K562 (cell line): ENCODE data around the gene DUSP19. TPM values are rescaled to one million over a fixed set of nuclear protein-coding genes. Genes with fewer than 3 reads are reported as not detected.

Experiments used
- CHCHD3 ChIP-seq: fragments of 250-450 bp; sonication (Bioruptor Pico); IDR thresholded peaks from 2 replicates; pipeline ENCODE4 v2.1.2; 2022; ENCODE audit warnings: mild to moderate bottlenecking
- FOXK1 ChIP-seq: sonication (generic); formaldehyde crosslinking; IDR thresholded peaks from 2 replicates; pipeline ENCODE4 v1.8.0; 2022; ENCODE audit warnings: missing genetic modification reagents, mild to moderate bottlenecking, borderline replicate concordance
- GABPB1 ChIP-seq: sonication (generic); formaldehyde crosslinking; IDR thresholded peaks from 2 replicates; pipeline ENCODE4 v1.8.0; 2022; ENCODE audit warnings: mild to moderate bottlenecking, missing genetic modification reagents
- NFRKB ChIP-seq: fragments of 450-650 bp; IDR thresholded peaks from 2 replicates; pipeline ENCODE4 v1.6.1; 2016; ENCODE audit warnings: low read depth
- POLR2AphosphoS5 ChIP-seq: IDR thresholded peaks from 2 replicates; pipeline ENCODE4 v1.6.1; 2011; ENCODE audit warnings: mild to moderate bottlenecking, low read depth, low read length, moderate library complexity; ENCODE audit not compliant: control insufficient read depth, insufficient read depth
- PPARD ChIP-seq: fragments of 250-450 bp; sonication (Bioruptor Pico); IDR thresholded peaks from 2 replicates; pipeline ENCODE4 v1.8.0; 2022; ENCODE audit warnings: inconsistent platforms, mild to moderate bottlenecking, moderate library complexity
- PTRF ChIP-seq: fragments of 450-650 bp; IDR thresholded peaks from 2 replicates; pipeline ENCODE4 v1.6.1; 2016; ENCODE audit warnings: mild to moderate bottlenecking, missing genetic modification characterization, missing compliant biosample characterization
- RBM15 ChIP-seq: fragments of 200-400 bp; formaldehyde crosslinking; IDR thresholded peaks from 2 replicates; pipeline ENCODE4 v1.6.1; 2018; ENCODE audit warnings: mild to moderate bottlenecking, low read length, moderate library complexity; ENCODE audit not compliant: insufficient read depth
- RFX1 ChIP-seq: fragments of 450-650 bp; IDR thresholded peaks from 2 replicates; pipeline ENCODE4 v1.6.1; 2016; ENCODE audit warnings: mild to moderate bottlenecking, moderate library complexity
- SLC30A9 ChIP-seq: fragments of 250-450 bp; sonication (Bioruptor Pico); IDR thresholded peaks from 2 replicates; pipeline ENCODE4 v1.8.0; 2022; ENCODE audit warnings: mild to moderate bottlenecking, moderate library complexity
- SMAD4 ChIP-seq: fragments of 250-450 bp; sonication (Bioruptor Pico); conservative IDR thresholded peaks from 2 replicates; pipeline ENCODE4 v1.8.0; 2021; ENCODE audit warnings: inconsistent platforms, mild to moderate bottlenecking, moderate library complexity
- SUPT5H ChIP-seq: fragments of 450-650 bp; IDR thresholded peaks from 2 replicates; pipeline ENCODE4 v1.6.1; 2016
- TRIM28 ChIP-seq: fragments of 450-650 bp; IDR thresholded peaks from 2 replicates; pipeline ENCODE4 v1.6.1; 2017
- ZBTB17 ChIP-seq: fragments of 450-650 bp; formaldehyde crosslinking; IDR thresholded peaks from 2 replicates; pipeline ENCODE4 v1.4.0; 2020; ENCODE audit warnings: mild to moderate bottlenecking
- ZBTB8A ChIP-seq: fragments of 450-650 bp; IDR thresholded peaks from 2 replicates; pipeline ENCODE4 v1.6.1; 2018; ENCODE audit warnings: mild to moderate bottlenecking, moderate library complexity; ENCODE audit not compliant: partially characterized antibody
- ZNF140 ChIP-seq: fragments of 250-450 bp; sonication (Bioruptor Pico); IDR thresholded peaks from 2 replicates; pipeline ENCODE4 v1.8.0; 2021; ENCODE audit warnings: moderate library complexity, mild to moderate bottlenecking, inconsistent platforms
- ZNF444 ChIP-seq: fragments of 250-450 bp; sonication (Bioruptor Pico); IDR thresholded peaks from 2 replicates; pipeline ENCODE4 v1.4.0; 2020; ENCODE audit warnings: mild to moderate bottlenecking, moderate library complexity
- ZNF644 ChIP-seq: fragments of 200-800 bp; sonication (Bioruptor generic); IDR thresholded peaks from 2 replicates; pipeline ENCODE4 v1.6.1; 2016; ENCODE audit warnings: low read depth, missing genetic modification characterization, missing compliant biosample characterization
- polyA plus RNA-seq, 8 experiments: library from polyadenylated mRNA; depleted of rRNA in 4 of 8; stranded (reverse) in 5 of 8; unstranded in 3 of 8; fragments of >200 nt; fragmentation: Nextera tagmentation in 2 of 8; fragmentation: Illumina TruSeq in 1 of 8; extraction: Ambion mirVana in 2 of 8; extraction: Trizol in 1 of 8; gene quantifications; 2 replicates each; pipeline versions ENCODE4 v1.2.1 to v1.2.3, GENCODE V29; 2011 to 2014; ENCODE audit warnings: inconsistent platforms in 1 of 8, missing spikeins in 1 of 8
- total RNA-seq, 7 experiments: library from RNA; depleted of rRNA in 6 of 7; stranded (reverse); fragments of >200 nt in 6 of 7; fragmentation: Illumina TruSeq in 2 of 7; extraction: Trizol in 2 of 7; gene quantifications; 2 replicates each; pipeline versions ENCODE4 v1.2.1 to v1.2.3, GENCODE V29; 2011 to 2021; ENCODE audit warnings: low replicate concordance in 1 of 7
- TF ChIP-seq, protein P1 (sequence below): fragments of 200-800 bp; sonication (Bioruptor generic); IDR thresholded peaks from 2 replicates; pipeline ENCODE4 v1.6.1; 2017; ENCODE audit warnings: missing genetic modification characterization, missing compliant biosample characterization
- TF ChIP-seq, protein P2 (sequence below): fragments of 450-650 bp; IDR thresholded peaks from 2 replicates; pipeline ENCODE4 v1.6.1; 2014; ENCODE audit warnings: low read depth, mild to moderate bottlenecking, moderate library complexity, borderline replicate concordance
- TF ChIP-seq, protein P3 (sequence below): fragments of 250-450 bp; sonication (Bioruptor Pico); IDR thresholded peaks from 2 replicates; pipeline ENCODE4 v1.8.0; 2021; ENCODE audit warnings: mild to moderate bottlenecking, moderate library complexity
- TF ChIP-seq, protein P4 (sequence below): fragments of 450-650 bp; IDR thresholded peaks from 2 replicates; pipeline ENCODE4 v1.6.1; 2017; ENCODE audit warnings: antibody characterized with exemption

The DUSP19 gene
- total and polyA plus RNA-seq, 9 of the 15 experiments (the other 6 are each of a cell fraction or from before 2014, with no cell fraction given), result 1.6 to 6.3 (median 3.1) TPM

DNA sequence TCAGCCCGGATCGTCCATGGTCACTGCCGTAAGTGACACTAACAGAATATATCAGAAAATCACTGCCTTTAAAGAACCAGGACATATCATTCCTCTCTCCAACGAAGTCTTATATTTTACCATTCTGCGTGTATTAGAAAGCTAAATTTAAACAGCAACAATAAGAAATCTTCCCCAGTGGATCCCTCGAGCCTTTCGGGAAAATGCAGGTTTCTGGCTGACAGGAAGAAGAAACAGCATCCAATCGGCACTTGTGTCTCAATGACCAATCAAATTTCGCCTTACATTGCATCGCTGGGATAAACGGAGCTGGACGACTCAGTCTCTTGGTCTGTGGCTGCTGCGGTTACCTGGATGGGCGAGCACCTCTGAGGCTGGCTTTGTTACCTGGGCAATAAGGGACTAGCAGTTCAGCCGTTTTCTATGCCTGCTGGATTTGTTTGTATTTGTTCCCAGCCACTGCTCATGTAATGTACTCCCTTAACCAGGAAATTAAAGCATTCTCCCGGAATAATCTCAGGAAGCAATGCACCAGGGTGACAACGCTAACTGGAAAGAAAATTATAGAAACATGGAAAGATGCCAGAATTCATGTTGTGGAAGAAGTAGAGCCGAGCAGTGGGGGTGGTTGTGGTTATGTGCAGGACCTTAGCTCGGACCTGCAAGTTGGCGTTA lies at the start of gene DUSP19 (continued):
- peak; percentile 63; the same call in 1 of the 2 replicates for TF ChIP-seq NFRKB
- no peak for TF ChIP-seq ZBTB17 (CRISPR knock-in tag)
- TF ChIP-seq SMAD4, result no peak
- no peak for TF ChIP-seq ZBTB8A
- TF ChIP-seq SLC30A9 (CRISPR knock-in tag), result no peak
- TF ChIP-seq, protein P1, sequence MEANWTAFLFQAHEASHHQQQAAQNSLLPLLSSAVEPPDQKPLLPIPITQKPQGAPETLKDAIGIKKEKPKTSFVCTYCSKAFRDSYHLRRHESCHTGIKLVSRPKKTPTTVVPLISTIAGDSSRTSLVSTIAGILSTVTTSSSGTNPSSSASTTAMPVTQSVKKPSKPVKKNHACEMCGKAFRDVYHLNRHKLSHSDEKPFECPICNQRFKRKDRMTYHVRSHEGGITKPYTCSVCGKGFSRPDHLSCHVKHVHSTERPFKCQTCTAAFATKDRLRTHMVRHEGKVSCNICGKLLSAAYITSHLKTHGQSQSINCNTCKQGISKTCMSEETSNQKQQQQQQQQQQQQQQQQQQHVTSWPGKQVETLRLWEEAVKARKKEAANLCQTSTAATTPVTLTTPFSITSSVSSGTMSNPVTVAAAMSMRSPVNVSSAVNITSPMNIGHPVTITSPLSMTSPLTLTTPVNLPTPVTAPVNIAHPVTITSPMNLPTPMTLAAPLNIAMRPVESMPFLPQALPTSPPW (CRISPR knock-in tag), result no peak
- peak; percentile 51 for TF ChIP-seq RFX1
- TF ChIP-seq, protein P2, sequence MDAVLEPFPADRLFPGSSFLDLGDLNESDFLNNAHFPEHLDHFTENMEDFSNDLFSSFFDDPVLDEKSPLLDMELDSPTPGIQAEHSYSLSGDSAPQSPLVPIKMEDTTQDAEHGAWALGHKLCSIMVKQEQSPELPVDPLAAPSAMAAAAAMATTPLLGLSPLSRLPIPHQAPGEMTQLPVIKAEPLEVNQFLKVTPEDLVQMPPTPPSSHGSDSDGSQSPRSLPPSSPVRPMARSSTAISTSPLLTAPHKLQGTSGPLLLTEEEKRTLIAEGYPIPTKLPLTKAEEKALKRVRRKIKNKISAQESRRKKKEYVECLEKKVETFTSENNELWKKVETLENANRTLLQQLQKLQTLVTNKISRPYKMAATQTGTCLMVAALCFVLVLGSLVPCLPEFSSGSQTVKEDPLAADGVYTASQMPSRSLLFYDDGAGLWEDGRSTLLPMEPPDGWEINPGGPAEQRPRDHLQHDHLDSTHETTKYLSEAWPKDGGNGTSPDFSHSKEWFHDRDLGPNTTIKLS, result 0 out of 2 replicates have a peak, but pooled peaks have one; percentile 37
- no peak for TF ChIP-seq PPARD (CRISPR knock-in tag)
- no peak for TF ChIP-seq ZNF140 (CRISPR knock-in tag)
- no peak for TF ChIP-seq PTRF (tag)
- TF ChIP-seq POLR2AphosphoS5, result peak; percentile 95
- TF ChIP-seq ZNF444 (CRISPR knock-in tag), result no peak
- TF ChIP-seq FOXK1, result peak; percentile 87
- peak; percentile 91 for TF ChIP-seq SUPT5H
- peak; percentile 71; the same call in 1 of the 2 replicates for TF ChIP-seq GABPB1 (CRISPR knock-in tag)
- no peak for TF ChIP-seq RBM15
- TF ChIP-seq TRIM28, result peak; percentile 22; the same call in 1 of the 2 replicates
- no peak for TF ChIP-seq ZNF644
- TF ChIP-seq CHCHD3, result no peak; the same call in 1 of the 2 replicates
- TF ChIP-seq, protein P3, sequence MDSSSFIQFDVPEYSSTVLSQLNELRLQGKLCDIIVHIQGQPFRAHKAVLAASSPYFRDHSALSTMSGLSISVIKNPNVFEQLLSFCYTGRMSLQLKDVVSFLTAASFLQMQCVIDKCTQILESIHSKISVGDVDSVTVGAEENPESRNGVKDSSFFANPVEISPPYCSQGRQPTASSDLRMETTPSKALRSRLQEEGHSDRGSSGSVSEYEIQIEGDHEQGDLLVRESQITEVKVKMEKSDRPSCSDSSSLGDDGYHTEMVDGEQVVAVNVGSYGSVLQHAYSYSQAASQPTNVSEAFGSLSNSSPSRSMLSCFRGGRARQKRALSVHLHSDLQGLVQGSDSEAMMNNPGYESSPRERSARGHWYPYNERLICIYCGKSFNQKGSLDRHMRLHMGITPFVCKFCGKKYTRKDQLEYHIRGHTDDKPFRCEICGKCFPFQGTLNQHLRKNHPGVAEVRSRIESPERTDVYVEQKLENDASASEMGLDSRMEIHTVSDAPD (CRISPR knock-in tag), result no peak
- TF ChIP-seq, protein P4, sequence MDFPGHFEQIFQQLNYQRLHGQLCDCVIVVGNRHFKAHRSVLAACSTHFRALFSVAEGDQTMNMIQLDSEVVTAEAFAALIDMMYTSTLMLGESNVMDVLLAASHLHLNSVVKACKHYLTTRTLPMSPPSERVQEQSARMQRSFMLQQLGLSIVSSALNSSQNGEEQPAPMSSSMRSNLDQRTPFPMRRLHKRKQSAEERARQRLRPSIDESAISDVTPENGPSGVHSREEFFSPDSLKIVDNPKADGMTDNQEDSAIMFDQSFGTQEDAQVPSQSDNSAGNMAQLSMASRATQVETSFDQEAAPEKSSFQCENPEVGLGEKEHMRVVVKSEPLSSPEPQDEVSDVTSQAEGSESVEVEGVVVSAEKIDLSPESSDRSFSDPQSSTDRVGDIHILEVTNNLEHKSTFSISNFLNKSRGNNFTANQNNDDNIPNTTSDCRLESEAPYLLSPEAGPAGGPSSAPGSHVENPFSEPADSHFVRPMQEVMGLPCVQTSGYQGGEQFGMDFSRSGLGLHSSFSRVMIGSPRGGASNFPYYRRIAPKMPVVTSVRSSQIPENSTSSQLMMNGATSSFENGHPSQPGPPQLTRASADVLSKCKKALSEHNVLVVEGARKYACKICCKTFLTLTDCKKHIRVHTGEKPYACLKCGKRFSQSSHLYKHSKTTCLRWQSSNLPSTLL, result no peak
